Activated B cell treated with CpG ODN at 0.5 μM for 24 hours (primary cell): Measurements from ENCODE around the gene DSCAML1. TPM values are rescaled to one million over a fixed set of nuclear protein-coding genes. Genes with fewer than 3 reads are reported as not detected.

Source experiments
- ATAC-seq: fragments of 200-7000 bp; cut with Tn5 transposase; one replicate; pipeline ENCODE4 v1.10.0; 2021; ENCODE audit warnings: low read depth, mild to moderate bottlenecking, moderate library complexity
- CTCF ChIA-PET: fragments of 350-600 bp; sonication (Branson Sonifier 250); formaldehyde crosslinking; loops from one replicate; lab custom pipeline; 2021; ENCODE audit warnings: antibody characterized with exemption; lab: Charles Lee
- POLR2A ChIA-PET: fragments of 350-600 bp; sonication (Branson Sonifier 250); formaldehyde crosslinking; loops from one replicate; lab custom pipeline; 2021; ENCODE audit warnings: antibody characterized with exemption; lab: Charles Lee
- DNase-seq: peaks from one replicate; pipeline ENCODE4 v3.0.0; 2022
- H3K27ac Mint-ChIP-seq: one replicate; pipeline ENCODE4 v1.8.0; 2020; ENCODE audit warnings: mixed read lengths
- H3K27me3 Mint-ChIP-seq: one replicate; pipeline ENCODE4 v1.8.0; 2021; ENCODE audit warnings: mixed read lengths
- H3K36me3 Mint-ChIP-seq: one replicate; pipeline ENCODE4 v1.8.0; 2021; ENCODE audit warnings: low read depth, mixed read lengths
- H3K4me1 Mint-ChIP-seq: one replicate; pipeline ENCODE4 v1.8.0; 2021; ENCODE audit warnings: mixed read lengths
- H3K4me3 Mint-ChIP-seq: one replicate; pipeline ENCODE4 v1.8.0; 2020; ENCODE audit warnings: mild to moderate bottlenecking, mixed read lengths
- H3K9me3 Mint-ChIP-seq: one replicate; pipeline ENCODE4 v1.8.0; 2020; ENCODE audit warnings: mixed read lengths
- intact Hi-C: fragments of 100-400 bp; cut with micrococcal nuclease; formaldehyde crosslinking; loops from one replicate; pipeline ENCODE4 v1.15.1; 2024
- total RNA-seq: library from RNA; stranded (reverse); gene quantifications from 2 replicates; pipeline ENCODE4 v1.2.3, GENCODE V29; 2022
- TF ChIP-seq, protein P1 (sequence below): fragments of 200-600 bp; IDR thresholded peaks from one replicate; pipeline ENCODE4 v1.8.0; 2022; ENCODE audit warnings: antibody characterized with exemption, mild to moderate bottlenecking

DSCAML1 gene, protein sequence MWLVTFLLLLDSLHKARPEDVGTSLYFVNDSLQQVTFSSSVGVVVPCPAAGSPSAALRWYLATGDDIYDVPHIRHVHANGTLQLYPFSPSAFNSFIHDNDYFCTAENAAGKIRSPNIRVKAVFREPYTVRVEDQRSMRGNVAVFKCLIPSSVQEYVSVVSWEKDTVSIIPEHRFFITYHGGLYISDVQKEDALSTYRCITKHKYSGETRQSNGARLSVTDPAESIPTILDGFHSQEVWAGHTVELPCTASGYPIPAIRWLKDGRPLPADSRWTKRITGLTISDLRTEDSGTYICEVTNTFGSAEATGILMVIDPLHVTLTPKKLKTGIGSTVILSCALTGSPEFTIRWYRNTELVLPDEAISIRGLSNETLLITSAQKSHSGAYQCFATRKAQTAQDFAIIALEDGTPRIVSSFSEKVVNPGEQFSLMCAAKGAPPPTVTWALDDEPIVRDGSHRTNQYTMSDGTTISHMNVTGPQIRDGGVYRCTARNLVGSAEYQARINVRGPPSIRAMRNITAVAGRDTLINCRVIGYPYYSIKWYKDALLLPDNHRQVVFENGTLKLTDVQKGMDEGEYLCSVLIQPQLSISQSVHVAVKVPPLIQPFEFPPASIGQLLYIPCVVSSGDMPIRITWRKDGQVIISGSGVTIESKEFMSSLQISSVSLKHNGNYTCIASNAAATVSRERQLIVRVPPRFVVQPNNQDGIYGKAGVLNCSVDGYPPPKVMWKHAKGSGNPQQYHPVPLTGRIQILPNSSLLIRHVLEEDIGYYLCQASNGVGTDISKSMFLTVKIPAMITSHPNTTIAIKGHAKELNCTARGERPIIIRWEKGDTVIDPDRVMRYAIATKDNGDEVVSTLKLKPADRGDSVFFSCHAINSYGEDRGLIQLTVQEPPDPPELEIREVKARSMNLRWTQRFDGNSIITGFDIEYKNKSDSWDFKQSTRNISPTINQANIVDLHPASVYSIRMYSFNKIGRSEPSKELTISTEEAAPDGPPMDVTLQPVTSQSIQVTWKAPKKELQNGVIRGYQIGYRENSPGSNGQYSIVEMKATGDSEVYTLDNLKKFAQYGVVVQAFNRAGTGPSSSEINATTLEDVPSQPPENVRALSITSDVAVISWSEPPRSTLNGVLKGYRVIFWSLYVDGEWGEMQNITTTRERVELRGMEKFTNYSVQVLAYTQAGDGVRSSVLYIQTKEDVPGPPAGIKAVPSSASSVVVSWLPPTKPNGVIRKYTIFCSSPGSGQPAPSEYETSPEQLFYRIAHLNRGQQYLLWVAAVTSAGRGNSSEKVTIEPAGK (N-terminal part only)
- total RNA-seq: 1.5 and 3.6 TPM in 2 replicates

DNA sequence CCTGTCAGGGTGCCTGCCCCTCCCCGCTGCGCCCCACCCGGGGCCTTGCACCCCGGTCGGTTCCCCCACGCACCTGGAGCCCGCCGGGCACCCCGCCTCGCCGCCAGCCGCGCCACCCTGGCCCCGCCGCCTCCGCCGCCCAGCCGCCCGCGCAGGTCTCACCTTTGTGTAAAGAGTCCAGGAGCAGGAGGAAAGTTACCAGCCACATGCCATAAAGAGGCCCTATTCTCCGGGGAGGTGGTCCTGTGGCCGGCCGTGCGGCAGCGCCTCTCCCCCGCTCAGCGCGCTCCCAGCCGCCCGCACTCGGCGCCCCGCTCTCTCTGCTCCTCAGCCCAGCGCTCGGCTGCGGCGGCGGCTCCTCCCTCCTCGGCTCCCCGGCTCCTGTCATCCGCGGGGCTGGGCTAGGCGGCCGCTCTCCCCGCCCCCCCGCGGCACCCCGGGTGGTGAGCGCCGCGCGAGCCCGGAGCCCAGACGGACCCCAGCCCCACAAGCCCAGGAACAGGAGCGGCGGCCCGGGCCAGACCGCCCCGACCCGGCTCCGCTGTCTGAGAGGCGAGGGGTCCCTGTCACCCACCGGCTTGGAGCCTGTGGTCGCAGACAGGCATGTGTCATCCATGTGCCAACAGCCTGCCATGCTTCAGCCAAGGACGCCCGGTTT, at the start of gene DSCAML1:
Gene DSCAML1 (minus strand): TSS at position 345 of the 658 bp plus-strand sequence. CDS start 137 bp downstream, at position 208.
- H3K4me1 Mint-ChIP-seq: peaks cover 18% of the 10 kb centered on the region
- H3K9me3 Mint-ChIP-seq: no peaks in the 10 kb centered on the region
- no peaks in the 10 kb centered on the region for H3K36me3 Mint-ChIP-seq
- peaks cover 44% of the 10 kb centered on the region for H3K27me3 Mint-ChIP-seq
- intact Hi-C loops: no loop called here
- ChIA-PET POLR2A (no interaction called here), CTCF (interaction anchor here (1.3 to 1.7 kb wide), 2 partner anchors 10 to 12 kb away, joined by 3 to 5 read pairs; no protein-coding TSS in a partner anchor)
- no peak within 1 kb of the TSS for H3K27ac Mint-ChIP-seq
- peak; percentile 72 for ATAC-seq
- peak; percentile 24 for DNase-seq
- TF ChIP-seq, protein P1, sequence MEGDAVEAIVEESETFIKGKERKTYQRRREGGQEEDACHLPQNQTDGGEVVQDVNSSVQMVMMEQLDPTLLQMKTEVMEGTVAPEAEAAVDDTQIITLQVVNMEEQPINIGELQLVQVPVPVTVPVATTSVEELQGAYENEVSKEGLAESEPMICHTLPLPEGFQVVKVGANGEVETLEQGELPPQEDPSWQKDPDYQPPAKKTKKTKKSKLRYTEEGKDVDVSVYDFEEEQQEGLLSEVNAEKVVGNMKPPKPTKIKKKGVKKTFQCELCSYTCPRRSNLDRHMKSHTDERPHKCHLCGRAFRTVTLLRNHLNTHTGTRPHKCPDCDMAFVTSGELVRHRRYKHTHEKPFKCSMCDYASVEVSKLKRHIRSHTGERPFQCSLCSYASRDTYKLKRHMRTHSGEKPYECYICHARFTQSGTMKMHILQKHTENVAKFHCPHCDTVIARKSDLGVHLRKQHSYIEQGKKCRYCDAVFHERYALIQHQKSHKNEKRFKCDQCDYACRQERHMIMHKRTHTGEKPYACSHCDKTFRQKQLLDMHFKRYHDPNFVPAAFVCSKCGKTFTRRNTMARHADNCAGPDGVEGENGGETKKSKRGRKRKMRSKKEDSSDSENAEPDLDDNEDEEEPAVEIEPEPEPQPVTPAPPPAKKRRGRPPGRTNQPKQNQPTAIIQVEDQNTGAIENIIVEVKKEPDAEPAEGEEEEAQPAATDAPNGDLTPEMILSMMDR: no peak
- peak within 1 kb of the TSS; percentile 35 for H3K4me3 Mint-ChIP-seq

DNA sequence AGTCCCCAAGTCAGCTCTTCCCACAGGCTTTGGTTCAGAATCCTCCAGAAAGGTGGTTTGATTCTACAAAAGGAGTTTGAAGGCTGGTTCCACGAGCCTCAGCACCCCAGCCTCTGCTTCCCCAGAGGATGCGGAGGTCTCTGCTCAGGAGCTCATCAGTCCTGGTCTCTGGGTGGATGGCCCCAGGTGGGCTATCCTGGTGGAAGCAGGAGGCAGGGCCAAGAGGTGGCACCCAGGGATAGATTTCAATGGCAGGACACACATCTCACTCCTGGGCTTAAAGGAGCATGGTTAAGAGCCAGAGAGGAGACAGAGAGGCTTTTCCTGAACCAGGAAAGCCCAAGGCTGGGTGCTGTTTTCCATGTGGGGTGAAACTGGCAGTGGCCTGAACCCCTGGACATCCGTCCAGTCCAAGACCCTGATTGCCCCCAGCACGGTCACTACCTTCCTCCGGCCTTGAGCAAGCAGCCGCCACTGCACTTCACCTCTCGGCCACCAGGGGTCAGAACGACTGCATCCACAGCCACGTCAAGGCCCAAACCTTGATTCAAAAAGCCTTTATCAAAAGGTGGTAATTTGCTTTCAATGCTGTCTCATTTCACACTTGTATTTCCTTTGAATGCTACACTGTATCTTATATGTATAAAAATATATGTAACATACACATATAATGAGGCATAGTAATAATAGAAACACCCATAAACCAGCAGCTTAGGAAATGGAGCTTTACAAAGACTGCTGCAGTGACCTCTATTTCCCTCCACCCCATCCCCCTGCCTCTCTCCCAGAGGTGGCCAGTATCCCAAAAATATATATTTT, 46.9 kb upstream of the DSCAML1 start:
- DNase-seq: peak; percentile 79
- H3K4me3 Mint-ChIP-seq: no peak overlapping the region
- intact Hi-C loops: loop anchor here (1.0 to 2.0 kb wide), 6 partner anchors 21 to 327 kb away; no protein-coding TSS in a partner anchor
- no peaks in the 10 kb centered on the region for H3K9me3 Mint-ChIP-seq
- no peaks in the 10 kb centered on the region for H3K36me3 Mint-ChIP-seq
- CTCF ChIA-PET: interaction anchor here (0.5 to 8.6 kb wide), 22 partner anchors 10 to 418 kb away, joined by 3 to 148 read pairs (median 4); partner anchors contain the start of gene FXYD2
- TF ChIP-seq, protein P1: peak; percentile 40
- H3K27ac Mint-ChIP-seq: no peak overlapping the region
- POLR2A ChIA-PET: interaction anchor here (1.0 to 2.9 kb wide), 5 partner anchors 16 to 210 kb away, joined by 4 to 15 read pairs (median 5); no protein-coding TSS in a partner anchor
- H3K4me1 Mint-ChIP-seq: no peaks in the 10 kb centered on the region
- peaks cover 1% of the 10 kb centered on the region for H3K27me3 Mint-ChIP-seq
- peak; percentile 98 for ATAC-seq

DNA sequence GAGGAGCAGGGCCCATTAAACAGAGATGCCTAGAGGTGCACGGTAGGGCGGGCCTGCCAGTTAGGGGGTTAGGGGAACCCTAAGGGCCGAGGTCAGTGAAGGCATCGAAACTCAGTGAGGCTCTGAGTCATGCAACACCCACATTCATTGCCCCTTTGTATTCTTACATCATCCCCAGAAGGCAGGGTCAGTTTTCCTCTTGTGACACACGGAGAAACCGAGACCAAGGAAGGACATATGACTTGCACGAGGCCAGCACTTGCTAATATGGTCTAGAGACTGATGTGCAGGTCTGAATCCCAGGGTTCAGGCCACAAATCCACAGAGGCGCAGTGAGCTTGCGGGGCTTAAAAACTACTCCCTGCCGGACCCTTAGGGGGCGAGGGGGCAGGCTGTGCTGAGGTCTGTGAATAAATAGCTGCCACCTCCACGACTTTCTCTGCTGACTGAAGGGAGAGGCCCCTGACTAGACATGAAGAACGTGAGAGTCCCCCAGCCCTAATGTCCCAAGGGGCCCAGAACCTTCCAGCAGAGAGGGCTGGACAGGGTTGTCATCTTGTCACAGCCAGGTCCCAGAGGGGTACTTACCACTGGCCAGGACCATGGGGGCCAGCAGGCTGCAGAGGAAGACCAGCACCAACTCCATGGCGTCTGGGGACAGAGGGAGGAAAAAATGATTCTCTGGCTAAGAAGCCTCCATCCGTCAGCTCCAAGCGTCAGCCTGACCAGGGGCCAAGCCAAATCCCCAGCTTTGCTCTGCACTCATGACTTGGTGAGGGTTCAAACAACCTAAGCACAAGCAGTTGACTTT, 45.3 kb upstream of the DSCAML1 start:
- H3K4me3 Mint-ChIP-seq: no peak overlapping the region
- TF ChIP-seq, protein P1: no peak
- DNase-seq (peak; percentile 12), ATAC-seq (no peak)
- H3K27me3 Mint-ChIP-seq: peaks cover 6% of the 10 kb centered on the region
- POLR2A ChIA-PET: interaction anchor here (1.0 to 2.9 kb wide), 4 partner anchors 14 to 211 kb away, joined by 3 to 15 read pairs (median 7); no protein-coding TSS in a partner anchor
- H3K4me1 Mint-ChIP-seq: no peaks in the 10 kb centered on the region
- intact Hi-C loops: no loop called here
- CTCF ChIA-PET: interaction anchor here (0.5 to 8.6 kb wide), 12 partner anchors 8 to 329 kb away, joined by 3 to 148 read pairs (median 8); partner anchors contain the start of gene FXYD2
- H3K9me3 Mint-ChIP-seq: no peaks in the 10 kb centered on the region
- no peak overlapping the region for H3K27ac Mint-ChIP-seq
- H3K36me3 Mint-ChIP-seq: no peaks in the 10 kb centered on the region
